HCEC 1CT (cell line): ENCODE results near the gene LRIG1.

Experiments used
- DNase-seq: peaks from one replicate; pipeline ENCODE4 v3.0.0-alpha.2; 2017

LRIG1 gene

GRCh38 chr3:66416556-66417304 is 84.1 kb downstream of the LRIG1 start:
- no peak for DNase-seq

DNA sequence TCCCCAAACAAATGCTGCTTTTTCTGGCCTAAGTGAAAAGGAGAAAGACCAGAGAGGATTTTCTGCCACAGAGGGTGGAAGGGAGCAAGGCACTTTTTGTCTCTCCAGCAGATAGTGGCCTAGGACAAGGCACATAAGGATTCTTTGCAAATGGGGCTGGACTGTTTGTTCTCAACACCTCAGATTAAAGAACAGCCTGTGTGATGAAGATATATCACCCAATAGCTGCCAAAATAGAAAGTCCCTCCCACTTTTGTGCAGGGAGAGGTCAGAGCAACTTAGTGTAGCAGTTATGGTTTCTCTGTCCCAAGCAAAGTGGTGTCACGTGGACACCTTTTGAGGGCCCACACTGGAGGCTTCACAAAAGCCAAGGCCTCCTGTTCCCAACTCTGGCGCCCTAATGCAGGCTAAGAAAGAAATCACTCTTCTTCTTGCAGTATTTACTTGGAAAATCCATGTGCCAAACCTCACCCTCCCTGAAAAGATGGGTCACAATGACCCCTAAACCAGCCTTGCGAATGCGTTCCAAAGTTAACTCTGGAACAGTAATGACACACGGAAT is 84.9 kb downstream of the LRIG1 start:
- DNase-seq: no peak

DNA sequence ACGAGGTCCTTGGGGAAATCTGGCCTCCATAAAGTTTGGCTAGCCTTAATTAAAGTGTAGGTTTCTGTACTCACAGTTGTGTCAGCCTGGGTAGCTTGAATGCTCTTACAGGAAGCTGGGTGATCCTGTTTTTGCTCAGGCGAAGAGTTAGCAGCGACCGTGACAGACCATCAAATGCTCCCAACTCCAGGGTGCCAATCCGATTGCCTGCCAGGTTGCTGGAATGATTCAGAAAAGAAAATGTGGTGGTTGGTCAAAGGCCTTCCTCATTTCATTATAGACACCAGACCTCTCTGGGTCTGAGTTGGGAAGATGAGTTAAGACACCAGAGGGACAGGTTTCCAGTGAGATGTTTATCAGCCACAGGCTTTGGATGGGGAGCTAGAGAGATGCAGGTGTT is 86.0 kb downstream of the LRIG1 start:
- no peak for DNase-seq

DNA sequence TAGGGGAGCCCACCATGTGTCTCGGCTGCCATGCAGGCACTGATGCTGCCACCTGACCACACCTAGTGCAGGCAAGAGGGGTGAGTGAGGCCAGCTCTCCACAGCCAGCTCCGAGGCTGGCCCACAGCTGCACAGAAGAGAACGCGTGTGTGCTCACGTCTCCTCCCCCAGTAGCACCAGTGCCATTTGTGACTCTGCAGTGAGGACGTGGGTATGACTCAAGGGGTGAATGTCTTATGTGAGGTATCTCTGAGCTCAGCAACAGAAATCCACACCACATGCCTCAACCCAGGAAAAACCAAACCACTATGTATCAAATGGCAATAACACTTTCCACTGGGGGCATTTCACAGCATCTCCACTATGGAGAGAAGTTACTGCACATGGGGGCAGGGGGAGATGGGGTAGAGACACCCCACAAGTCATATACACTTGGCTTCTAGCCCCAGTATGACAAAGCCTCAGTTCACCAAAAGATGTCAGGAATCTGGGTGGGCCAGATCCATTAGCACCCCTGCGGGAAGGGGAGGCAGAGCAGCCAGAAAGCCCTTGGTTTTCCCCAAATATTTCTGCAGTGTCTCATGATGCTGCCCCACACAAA is 87.6 kb downstream of the LRIG1 start:
- peak; percentile 92 for DNase-seq

- no peak for DNase-seq
Measured at GRCh38 chr3:66411961-66412887, 88.6 kb downstream of the LRIG1 start.

DNA sequence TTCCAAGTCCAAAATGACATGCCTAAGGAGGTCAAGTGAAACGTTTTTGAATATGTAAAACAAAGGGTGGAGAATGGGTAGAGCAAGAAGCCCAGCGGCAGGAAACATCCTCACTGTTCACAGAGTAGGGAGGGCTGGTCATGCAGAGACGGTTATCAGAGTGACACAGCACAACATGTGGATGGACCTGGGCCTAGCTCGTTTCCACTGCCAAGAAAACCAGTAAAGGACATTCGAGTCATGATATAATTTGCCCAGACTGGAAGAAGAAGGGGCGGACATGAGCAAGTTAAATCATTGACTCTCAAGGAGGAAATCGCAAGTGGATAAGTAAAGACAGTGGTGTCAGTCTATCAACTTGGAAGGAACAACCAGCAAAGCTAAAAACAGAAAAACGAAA is 89.3 kb downstream of the LRIG1 start:
- no peak for DNase-seq

- DNase-seq: no peak
Measured at GRCh38 chr3:66410976-66411375, 89.8 kb downstream of the LRIG1 start.

DNA sequence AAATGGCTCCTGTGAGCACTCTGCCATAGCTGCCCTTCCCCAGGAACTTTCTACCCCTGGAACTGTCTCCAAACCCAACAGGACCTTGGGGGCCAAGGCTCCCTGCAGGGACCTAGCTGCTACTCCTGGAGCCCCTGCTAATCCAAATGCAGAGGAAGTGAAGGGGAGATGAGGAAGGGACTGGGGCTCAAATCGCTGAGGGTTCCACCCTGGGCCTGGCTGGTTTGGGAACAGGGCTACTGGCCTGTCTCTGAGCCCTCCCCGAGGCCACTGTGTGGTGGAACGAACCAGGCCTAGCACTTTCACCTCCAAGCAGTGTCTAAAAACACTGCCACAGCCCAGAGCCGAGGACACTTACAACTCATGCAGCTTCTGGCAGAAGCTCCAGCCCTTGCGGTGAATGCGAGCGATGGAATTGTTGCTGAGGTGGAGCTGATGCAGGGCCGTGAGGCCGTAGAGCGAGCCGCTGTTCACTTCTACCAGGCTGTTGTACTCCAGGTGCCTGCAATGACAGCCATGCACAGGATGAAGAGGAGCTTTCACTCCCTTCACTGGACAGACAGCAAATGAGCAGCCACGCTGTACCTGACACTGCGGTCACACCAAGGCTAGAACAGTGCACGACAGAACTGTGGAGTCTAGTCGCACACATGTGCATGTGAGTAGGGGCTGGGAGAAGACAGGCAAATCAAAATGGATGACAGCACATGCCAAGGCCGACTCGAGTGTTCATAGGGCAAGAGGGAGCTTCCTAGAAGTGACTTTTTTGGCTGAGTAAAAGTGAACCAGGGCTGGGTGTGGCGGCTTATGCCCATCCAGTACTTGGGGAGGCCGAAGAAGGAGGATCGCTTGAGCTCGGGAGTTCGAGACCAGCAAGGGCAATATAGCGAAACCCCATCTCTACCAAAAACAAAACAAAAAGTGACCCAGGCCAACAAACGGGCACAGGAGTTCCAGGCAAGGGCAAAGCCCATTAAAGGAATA is 90.8 kb downstream of the LRIG1 start:
- no peak for DNase-seq

- DNase-seq: peak; percentile 27
Measured at GRCh38 chr3:66407611-66408218, 93.1 kb downstream of the LRIG1 start.

GRCh38 chr3:66406831-66407610 is 93.8 kb downstream of the LRIG1 start:
- DNase-seq: no peak

- no peak for DNase-seq
Measured at GRCh38 chr3:66406163-66406562, 94.7 kb downstream of the LRIG1 start.

DNA sequence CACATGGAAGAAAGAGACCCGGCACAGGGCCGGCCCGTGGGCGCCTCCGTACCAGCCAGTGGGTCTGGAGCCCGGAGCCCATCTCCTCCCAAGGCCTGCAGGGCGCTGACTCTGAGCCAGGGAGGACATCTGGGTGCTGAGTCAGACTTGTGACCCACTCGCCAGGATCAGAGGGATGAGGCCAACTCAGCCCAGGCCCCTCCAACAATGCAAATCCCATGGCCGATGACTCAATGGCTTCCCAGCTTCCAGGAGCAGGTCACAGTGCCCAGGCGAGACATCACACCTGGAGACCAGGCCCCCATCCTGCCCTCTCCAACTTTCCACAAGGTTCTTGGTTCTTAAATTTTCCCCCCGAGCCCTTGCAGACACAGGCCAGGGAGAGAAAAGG is 95.1 kb downstream of the LRIG1 start:
- DNase-seq: peak; percentile 81

- no peak for DNase-seq
Measured at GRCh38 chr3:66404903-66405700, 95.7 kb downstream of the LRIG1 start.

GRCh38 chr3:66404197-66404596 is 96.6 kb downstream of the LRIG1 start:
- no peak for DNase-seq

DNA sequence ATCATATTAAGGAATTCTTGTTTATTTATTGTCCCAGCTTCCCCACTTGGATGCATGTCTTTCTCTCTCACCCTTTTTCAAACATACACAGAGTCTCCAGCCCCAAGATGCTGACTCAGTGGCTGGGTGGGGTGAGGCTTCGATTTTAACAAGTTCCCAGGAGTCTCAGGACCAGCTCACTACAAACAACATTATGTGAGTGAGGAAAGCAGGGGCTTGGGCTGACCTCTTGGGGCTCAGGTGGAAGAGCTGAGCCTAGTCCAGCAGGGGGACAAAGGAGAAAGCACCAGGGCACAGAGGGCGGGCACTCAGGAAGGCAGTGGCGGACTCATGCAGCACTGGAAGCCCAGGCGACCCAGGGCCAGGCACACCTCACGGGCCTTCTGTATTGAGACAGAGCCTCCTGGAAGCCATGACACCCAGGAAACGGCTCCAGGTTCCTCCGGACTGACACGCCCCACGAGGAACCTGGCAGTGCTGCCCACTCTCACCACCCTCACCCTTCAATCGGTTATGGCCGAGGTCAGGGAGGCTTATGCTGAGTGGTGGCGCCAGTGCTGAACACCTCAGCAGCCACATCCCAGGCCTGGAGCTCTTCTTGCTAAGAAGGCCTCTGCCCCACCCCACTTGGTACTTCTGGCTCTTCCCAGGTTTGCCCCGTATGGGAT is 97.4 kb downstream of the LRIG1 start:
- peak; percentile 60 for DNase-seq

- DNase-seq: no peak
Measured at GRCh38 chr3:66402596-66403290, 98.1 kb downstream of the LRIG1 start.

DNA sequence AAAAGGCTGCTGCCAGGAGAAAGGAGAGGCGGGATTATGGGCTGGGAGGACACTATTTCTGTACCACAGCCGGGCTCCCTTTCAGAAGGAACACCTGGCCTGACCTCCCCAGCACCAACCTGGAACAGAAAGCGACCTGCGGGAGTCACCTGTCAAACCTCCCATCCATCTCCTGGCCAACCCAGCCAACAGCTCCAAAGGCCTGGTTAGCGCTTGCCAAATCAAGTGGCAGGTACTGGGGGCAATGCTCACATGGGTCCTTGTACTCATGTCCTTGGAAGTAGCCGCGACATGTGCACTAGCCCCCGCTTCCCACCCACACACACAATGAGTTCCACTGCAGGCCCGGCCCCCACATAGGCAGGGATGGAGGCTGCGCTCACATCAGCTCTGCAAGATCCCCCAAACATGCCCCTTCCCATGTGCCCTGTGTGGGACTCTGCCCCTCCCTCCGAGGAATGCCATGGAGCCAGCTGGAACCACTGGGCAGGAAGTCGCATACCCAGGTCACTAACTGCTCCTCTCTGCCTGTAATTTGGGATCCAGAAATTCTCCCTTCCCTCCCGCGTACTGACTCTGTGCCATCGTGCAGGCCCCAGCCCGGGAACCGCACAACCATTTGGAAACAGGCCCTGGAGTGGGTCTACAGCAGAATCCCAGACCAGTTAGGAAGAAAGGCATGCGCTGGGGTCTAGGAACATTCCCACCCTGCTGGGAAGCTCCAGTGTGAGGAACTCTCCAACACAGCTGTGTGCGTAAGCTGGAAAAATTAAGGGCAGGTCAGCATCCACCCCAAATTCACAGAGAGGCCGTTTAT is 98.9 kb downstream of the LRIG1 start:
- DNase-seq: no peak

DNA sequence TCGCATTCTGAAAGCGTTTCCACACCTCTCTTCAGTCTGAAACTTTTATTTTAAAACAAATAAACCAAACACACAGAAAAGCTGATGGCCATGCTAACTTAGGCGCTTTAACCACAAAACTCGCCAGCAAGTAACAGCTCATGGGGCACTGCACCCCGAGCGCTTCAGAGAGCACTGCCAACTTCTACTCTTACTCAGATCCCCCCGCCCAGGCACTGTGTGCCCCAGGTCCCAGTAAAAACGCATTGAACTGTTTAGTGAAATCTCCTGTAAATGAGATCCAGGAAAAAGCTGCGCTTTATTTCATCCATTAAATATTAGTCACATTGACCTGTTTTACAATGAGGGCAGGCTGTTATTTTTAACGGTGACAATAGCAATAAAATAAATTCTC is 99.7 kb downstream of the LRIG1 start:
- no peak for DNase-seq
